Measurements from ENCODE around the gene GLT8D1.
"Not testable (repeated sequence)": the region's sequence is repeated elsewhere in the genome, so short reads cannot be mapped to it uniquely, and the experiment has no call there.

GLT8D1 gene, protein sequence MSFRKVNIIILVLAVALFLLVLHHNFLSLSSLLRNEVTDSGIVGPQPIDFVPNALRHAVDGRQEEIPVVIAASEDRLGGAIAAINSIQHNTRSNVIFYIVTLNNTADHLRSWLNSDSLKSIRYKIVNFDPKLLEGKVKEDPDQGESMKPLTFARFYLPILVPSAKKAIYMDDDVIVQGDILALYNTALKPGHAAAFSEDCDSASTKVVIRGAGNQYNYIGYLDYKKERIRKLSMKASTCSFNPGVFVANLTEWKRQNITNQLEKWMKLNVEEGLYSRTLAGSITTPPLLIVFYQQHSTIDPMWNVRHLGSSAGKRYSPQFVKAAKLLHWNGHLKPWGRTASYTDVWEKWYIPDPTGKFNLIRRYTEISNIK

GRCh38 chr3:52705688-52706686 is at the start of gene GLT8D1, which contains the start of gene SPCS1:
Gene GLT8D1, minus strand, starts transcription at chr3:52705791. Its CDS starts 5,331 bp downstream, at chr3:52700460.
Gene SPCS1, plus strand, starts transcription at chr3:52706106. Its CDS starts 141 bp downstream, at chr3:52706247.
- peak; percentile 79 for DNase-seq
- in situ Hi-C loops (cut with HindIII; ENCODE audit: low pct_ligation_motif_present, low pct_unique_long_range_greater_than_20kb, low sequenced_read_pairs): no loop called here

DNA sequence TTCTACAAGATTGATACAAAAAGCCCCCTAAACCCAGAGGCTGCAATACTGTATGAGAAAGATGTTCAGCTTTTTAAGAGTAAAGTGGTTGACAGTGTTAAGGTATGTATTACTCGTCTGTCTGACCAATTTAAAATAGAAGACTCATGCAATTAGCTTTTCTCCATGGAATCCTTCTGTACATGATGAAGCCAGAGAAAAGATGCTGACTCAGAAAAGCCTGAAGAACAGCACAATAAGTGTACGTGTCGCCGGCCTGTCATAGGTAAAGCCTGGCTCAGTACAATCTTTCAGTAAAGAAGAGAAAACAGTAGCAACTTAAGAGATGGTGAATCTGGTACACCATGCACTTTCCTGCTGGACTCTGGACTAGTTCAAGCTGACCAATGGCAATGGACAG is 48.8 kb upstream of the GLT8D1 start:
- in situ Hi-C loops (cut with HindIII; ENCODE audit: low pct_ligation_motif_present, low pct_unique_long_range_greater_than_20kb, low sequenced_read_pairs): no loop called here
- DNase-seq: no peak

GRCh38 chr3:52752045-52752660 is 46.6 kb upstream of the GLT8D1 start:
- DNase-seq: no peak
- in situ Hi-C loops (cut with HindIII; ENCODE audit: low pct_ligation_motif_present, low pct_unique_long_range_greater_than_20kb, low sequenced_read_pairs): no loop called here

DNA sequence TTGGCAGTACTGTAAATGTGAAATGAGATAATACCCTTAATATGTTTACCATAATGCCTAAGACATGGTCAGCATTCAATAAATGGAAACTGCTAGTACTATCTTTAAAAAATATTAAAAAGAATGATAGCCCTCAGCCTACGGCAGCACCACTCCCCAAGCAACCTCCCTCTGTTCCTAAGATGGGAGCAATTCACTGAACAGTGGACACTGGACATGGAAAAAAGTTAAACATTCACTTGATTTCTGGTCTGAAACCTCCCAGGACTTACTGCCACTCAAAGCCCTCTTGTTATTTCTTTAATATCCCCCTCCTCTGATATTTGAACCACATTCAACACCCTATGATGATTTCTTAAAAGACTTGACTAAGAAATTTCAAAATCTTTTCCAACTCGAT is 38.1 kb upstream of the GLT8D1 start:
- in situ Hi-C loops (cut with HindIII; ENCODE audit: low pct_ligation_motif_present, low pct_unique_long_range_greater_than_20kb, low sequenced_read_pairs): no loop called here
- DNase-seq: no peak

- DNase-seq: no peak
- in situ Hi-C loops (cut with HindIII; ENCODE audit: low pct_ligation_motif_present, low pct_unique_long_range_greater_than_20kb, low sequenced_read_pairs): no loop called here
Measured at GRCh38 chr3:52743152-52743551, 37.6 kb upstream of the GLT8D1 start.

DNA sequence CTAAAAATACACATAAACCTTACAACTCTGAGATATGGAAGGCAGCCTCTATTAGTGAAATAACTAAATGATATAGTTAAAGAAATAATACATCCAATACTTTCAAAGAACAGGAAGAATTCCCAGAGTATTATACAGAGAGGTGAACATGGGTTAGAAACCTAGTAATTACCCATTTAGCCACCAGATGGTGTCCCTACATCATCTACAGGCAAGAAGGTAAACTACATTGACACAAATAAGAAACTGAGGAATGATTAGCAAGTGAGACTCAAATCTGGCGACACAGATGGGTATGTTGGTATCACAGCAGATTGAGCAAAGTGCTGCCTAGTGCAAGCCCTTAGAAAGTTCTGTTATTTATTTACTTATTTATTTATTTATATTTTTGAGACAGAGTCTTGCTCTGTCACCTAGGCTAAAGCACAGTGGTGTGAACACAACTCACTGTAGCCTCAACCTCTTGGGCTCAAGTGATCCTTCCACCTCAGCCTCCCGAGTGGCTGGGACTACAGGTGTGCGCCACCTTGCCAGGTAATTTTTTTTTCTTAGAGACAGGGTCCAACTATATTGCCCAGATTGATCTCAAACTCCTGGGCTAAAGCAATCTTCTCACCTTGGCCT is 36.9 kb upstream of the GLT8D1 start:
- peak; percentile 31 for DNase-seq
- in situ Hi-C loops (cut with HindIII; ENCODE audit: low pct_ligation_motif_present, low pct_unique_long_range_greater_than_20kb, low sequenced_read_pairs): no loop called here

DNA sequence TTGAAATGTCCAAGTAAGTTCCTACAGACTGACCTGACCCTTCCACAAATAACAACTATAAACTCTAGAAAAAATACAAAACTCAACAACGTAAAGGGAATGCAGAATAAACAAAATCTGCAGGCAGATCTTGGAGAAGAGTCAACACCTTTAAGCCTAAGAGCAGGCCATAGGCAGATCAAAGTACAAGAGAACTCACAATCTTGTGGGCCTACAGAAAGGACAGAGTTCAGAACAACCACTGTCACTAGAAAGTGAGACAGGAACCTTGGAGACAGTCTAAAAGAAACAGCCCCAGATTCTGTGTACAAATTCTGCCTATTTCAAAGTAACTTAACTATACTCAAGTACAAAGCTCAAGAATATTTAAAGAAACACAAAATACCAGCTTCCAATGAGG is 34.1 kb upstream of the GLT8D1 start:
- in situ Hi-C loops (cut with HindIII; ENCODE audit: low pct_ligation_motif_present, low pct_unique_long_range_greater_than_20kb, low sequenced_read_pairs): no loop called here

DNA sequence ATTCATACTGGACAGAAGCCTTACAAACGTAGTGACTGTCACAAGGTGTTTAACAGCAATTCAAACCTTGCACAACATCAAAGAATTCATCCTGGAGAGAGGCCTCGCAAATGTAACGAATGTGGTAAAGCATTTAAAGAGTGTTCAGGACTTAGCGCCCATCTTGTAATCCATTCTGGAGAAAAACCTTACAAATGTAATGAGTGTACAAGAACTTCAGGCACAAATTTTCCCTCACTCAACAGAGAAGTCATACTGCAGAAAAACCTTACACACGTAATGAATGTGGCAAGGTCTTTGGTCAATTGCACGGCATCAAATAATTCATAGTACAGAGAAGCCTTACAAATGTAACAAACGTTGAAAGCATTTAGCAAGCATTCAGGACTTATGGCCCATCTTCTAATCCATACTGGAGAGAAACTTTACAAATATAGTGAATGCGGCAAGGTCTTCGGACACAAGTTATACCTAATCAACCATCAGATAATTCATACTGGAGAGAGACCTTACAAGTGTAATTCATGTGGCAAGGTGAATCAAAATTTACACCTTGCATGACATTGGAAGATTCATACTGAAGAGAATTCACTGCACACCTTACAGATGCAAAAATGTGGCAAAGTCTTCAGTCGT is 27.8 kb upstream of the GLT8D1 start:
- in situ Hi-C loops (cut with HindIII; ENCODE audit: low pct_ligation_motif_present, low pct_unique_long_range_greater_than_20kb, low sequenced_read_pairs): no loop called here
- no peak for DNase-seq

More for the DNA sequence above, 34.1 kb upstream of the GLT8D1 start:
- no peak for DNase-seq

GRCh38 chr3:52731590-52731989 is 26.0 kb upstream of the GLT8D1 start:
- DNase-seq: no peak
- in situ Hi-C loops (cut with HindIII; ENCODE audit: low pct_ligation_motif_present, low pct_unique_long_range_greater_than_20kb, low sequenced_read_pairs): no loop called here

- in situ Hi-C loops (cut with HindIII; ENCODE audit: low pct_ligation_motif_present, low pct_unique_long_range_greater_than_20kb, low sequenced_read_pairs): no loop called here
- DNase-seq: no peak
Measured at GRCh38 chr3:52730681-52731080, 25.1 kb upstream of the GLT8D1 start.

- in situ Hi-C loops (cut with HindIII; ENCODE audit: low pct_ligation_motif_present, low pct_unique_long_range_greater_than_20kb, low sequenced_read_pairs); DNase-seq: not testable (repeated sequence)
Measured at GRCh38 chr3:52728753-52729152, 23.2 kb upstream of the GLT8D1 start.

- DNase-seq: no peak
- in situ Hi-C loops (cut with HindIII; ENCODE audit: low pct_ligation_motif_present, low pct_unique_long_range_greater_than_20kb, low sequenced_read_pairs): no loop called here
Measured at GRCh38 chr3:52724511-52724910, 18.9 kb upstream of the GLT8D1 start.

GRCh38 chr3:52723935-52724334 is 18.3 kb upstream of the GLT8D1 start:
- no peak for DNase-seq
- in situ Hi-C loops (cut with HindIII; ENCODE audit: low pct_ligation_motif_present, low pct_unique_long_range_greater_than_20kb, low sequenced_read_pairs): no loop called here

DNA sequence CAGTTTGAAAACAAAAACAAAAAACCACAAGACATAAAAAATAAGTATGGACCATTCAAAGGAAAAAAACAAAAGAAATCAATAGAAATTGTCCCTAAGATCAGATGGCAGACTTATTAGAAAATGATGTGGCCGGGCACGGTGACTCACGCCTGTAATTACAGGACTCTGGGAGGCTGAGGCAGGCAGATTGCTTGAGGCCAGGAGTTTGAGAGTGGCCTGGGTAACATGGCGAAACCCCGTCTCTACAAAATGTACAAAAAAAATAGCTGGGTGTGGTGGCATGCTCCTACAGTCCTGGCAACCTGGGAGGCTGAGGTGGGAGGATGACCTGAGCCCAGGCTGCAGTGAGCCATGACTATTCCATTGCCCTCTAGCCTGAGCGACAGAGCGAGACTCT is 16.9 kb upstream of the GLT8D1 start:
- in situ Hi-C loops (cut with HindIII; ENCODE audit: low pct_ligation_motif_present, low pct_unique_long_range_greater_than_20kb, low sequenced_read_pairs): no loop called here

GRCh38 chr3:52721730-52722008 is 16.1 kb upstream of the GLT8D1 start:
- in situ Hi-C loops (cut with HindIII; ENCODE audit: low pct_ligation_motif_present, low pct_unique_long_range_greater_than_20kb, low sequenced_read_pairs): no loop called here
- no peak for DNase-seq

More for the DNA sequence above, 16.9 kb upstream of the GLT8D1 start:
- DNase-seq: no peak

DNA sequence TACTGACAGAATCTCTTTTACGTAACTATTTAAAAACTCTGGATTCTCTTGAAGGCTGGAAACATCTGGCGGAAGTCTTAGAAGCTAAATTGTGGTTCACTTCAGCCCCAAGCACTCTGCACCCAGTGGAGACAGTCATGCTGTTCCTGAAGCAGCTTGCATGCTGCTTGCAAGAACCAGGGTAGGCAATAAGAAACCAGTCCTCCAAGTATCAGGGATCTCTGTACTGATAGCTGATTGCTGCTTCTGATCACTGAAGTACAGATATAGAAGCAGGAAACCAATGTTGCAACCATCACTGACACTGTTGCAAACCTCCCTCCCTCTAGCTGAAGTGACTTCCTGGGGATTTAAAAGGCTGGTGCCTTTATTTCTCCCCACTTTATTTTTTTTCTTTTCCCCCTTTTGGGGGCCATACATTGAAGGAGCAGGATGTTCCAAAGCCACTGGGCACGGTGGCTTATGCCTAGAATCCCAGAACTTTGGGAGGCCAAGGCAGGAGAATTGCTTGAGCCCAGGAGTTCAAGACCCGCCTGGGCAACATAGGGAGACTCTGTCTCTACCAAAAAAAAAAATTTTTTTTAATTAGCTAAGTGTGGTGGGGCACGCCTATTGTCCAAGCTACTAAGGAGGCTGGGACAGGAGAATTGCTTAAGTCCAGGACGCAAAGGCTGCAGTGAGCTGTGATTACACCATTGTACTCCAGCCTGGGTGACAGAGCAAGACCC is 15.6 kb upstream of the GLT8D1 start:
- in situ Hi-C loops (cut with HindIII; ENCODE audit: low pct_ligation_motif_present, low pct_unique_long_range_greater_than_20kb, low sequenced_read_pairs): no loop called here

DNA sequence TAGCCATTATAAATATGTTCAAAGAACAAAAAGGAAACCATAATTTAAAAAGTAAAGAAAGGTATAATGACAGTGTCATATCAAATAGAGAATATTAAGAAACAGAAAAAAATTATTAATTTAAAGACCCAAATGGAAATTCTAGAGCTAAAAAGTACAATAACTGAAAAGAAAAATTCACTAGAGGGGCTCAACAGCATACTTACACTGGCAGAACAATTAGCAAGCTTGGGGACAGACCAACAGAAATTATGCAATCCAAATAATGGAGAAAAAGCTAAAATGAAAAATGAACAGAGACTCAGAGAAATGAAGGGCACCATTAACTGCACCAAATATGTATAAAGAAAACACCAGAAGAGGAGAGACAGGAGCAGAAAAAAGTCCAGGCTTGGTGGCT is 14.0 kb upstream of the GLT8D1 start:
- DNase-seq: no peak
- in situ Hi-C loops (cut with HindIII; ENCODE audit: low pct_ligation_motif_present, low pct_unique_long_range_greater_than_20kb, low sequenced_read_pairs): no loop called here

More for the DNA sequence above, 15.6 kb upstream of the GLT8D1 start:
- DNase-seq: no peak
